Limb (tissue), 2 donors: ENCODE results near the gene PTP4A2.
"Not testable (repeated sequence)": the region's sequence is repeated elsewhere in the genome, so short reads cannot be mapped to it uniquely, and the experiment has no call there.

ENCODE experiments used
- DNase-seq, 2 donors: peaks; one replicate each; pipeline ENCODE4 v3.0.0-alpha.2; 2016; ENCODE audit errors: extremely low spot score in 2 of 2

Gene PTP4A2

GRCh38 chr1:31925824-31926223 lies 12.3 kb downstream of the PTP4A2 start:
- DNase-seq, result not testable (repeated sequence)

GRCh38 chr1:31924839-31925238 lies 13.3 kb downstream of the PTP4A2 start:
- DNase-seq, result no peak

- no peak for DNase-seq
Measured at GRCh38 chr1:31923901-31924535, 14.2 kb downstream of the PTP4A2 start.

- no peak for DNase-seq
Measured at GRCh38 chr1:31920956-31921355, 17.2 kb downstream of the PTP4A2 start.

GRCh38 chr1:31919591-31919990 lies 18.6 kb downstream of the PTP4A2 start:
- no peak for DNase-seq

DNA sequence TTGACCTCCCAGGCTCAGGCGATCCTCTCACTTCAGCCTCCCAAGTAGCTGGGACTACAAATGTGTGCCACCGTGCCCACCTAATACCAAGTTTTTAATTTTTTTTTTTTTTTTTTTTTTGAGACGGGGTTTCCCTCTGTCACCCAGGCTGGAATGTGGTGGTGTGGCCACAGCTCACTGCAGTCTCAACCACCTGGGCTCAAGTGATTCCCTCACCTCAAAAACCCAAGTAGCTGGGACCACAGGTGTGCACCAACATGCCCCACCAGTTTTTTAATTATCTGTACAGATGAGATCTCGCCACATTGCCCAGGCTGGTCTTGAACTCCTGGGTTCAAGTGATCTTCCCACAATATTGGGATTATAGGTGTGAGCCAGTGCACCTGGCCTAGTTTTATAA lies 22.7 kb downstream of the PTP4A2 start:
- no peak for DNase-seq

DNA sequence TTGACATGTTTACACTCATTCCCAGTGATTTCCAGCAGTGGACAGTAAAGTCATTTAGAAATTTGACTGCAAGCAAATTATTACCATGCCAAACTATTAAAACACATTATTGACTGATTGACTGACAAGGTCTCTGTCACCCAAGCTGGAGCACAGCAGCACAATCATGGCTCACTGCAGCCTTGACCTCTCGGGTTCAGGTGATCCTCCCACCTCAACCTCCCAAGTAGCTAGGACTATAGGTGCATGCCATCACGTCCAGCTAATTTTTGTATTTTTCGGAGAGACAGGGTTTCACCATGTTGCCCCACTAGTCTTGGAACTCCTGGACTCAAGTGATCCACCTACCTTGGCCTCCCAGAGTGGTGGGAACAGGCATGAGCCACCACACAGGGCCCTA lies 24.2 kb downstream of the PTP4A2 start:
- no peak for DNase-seq

GRCh38 chr1:31912839-31913239 lies 25.3 kb downstream of the PTP4A2 start:
- DNase-seq, result no peak

DNA sequence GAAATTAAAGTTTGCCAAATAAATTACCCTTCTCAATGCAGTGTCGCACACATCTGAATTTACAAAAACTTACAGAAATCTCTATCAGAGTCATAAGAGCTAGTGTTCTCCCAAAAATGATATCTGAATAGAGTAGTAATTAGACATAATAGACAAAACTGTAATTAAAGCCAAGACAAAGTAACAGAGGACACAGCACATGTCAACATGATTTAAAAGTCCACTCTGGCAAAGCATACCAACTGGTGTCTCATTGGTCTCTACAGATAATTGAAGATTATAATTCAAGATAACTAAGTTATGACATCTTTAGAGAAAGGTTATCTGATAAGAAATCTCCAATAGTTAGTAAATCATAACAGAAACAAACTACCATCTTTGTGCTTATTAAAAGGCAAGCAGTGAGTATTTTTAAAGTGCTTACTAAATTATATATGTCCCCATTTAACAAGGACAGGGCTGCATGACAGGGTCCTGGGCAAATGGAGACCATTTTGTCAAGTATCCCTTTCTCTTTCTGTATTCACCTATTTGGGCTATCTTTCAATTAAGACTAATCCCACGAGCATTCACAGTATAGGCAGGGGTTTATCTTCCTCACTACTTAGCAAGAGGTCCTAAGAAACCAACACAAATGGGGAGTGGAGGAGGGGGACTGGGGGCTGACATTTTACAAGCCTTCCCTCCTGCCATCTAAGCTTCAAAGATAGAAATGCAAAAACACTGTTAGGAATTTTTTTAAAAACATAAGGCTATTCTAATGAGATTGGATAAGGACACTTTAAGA lies 26.0 kb downstream of the PTP4A2 start:
- DNase-seq, result no peak

DNA sequence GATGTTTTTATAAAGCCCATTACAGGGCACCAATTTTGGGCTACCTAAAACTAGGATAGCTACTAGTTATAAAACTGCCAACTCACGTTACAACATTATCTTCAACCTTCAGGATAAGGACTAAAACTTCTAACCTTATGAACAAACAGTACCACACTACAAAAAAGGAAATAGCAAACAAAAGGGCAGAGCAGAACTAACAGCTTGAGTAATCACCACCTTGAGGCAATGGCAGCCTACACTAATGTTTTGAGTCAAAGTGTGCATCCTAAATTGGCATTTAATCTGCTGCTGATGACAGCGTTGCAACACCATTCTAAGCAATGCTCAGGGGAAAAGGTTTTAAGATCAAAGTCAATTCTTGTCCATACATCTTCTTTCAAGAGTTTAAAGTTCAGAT lies 27.2 kb downstream of the PTP4A2 start:
- DNase-seq, result no peak

- no peak for DNase-seq
Measured at GRCh38 chr1:31909691-31910090, 28.5 kb downstream of the PTP4A2 start.

GRCh38 chr1:31906557-31906956 lies 31.6 kb downstream of the PTP4A2 start:
- no peak for DNase-seq

DNA sequence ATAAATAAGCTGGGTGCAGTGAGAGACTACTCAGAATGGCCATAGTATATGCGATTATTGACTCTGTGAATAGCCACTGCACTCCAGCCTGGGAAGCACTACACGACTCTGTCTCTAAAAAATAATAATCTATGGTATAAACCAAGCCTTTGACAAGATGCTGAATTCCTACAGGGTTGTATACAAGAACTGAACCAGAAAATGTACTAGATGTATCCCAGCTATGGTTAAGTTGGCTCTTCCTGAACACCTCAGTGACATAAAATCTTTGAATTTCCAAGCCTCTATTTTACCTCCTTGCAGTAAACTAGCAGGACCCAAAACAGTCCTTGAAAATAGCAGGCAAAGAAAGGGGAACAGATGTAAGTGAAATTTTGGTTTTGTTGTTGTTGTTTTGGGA lies 32.5 kb downstream of the PTP4A2 start:
- no peak for DNase-seq

DNA sequence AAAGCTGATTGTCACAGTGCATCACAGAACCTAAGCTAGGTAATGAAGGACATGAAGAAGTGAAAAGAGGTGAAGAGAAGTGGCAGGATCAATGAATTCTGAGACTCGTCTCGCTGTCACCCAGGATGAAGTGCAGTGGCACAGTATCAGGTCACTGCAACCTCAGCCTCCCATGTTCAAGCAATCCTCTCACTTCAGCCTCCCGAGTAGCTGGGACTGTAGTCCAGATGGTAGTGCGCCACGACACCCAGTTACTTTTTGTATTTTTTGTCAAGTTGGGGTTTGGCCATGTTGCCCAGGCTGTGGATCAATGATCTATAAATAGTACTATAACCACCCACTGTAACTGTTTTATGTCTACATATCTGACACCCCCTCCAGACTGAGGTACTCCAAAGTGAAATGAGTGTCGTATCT lies 33.1 kb downstream of the PTP4A2 start:
- no peak for DNase-seq

DNA sequence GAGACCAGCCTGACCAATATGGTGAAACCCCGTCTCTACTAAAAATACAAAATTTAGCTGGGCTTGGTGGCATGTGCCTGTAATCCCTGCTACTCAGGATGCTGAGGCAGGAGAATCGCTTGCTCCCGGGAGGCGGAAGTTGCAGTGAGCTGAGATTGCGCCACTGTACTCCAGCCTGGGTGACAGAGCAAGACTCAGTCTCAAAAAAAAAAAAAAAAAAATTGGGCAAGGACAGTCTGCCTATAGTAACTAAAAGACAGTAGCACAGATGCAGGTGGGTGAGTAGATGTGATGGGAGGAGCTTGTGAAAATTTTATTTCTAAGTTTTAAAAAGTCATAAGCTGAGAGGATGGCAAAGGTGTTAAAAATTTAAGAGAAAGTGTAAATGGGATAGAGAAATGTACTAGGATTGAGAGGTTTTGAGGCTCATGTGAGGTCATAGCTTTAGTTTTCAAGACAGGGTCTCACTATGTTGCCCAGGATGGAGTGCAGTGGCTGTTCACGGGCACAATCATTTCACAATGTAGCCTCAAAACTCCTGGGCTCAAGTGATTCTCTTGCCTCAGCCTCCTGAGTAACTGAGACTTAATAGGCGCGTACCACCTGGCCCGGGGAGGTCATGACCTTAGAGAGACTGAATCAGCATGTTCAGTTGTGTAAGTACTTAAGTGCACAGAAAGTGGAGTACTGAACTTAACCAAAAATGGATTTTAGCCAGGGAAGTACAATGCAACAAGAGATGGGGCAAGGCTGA lies 33.7 kb downstream of the PTP4A2 start:
- DNase-seq, result no peak

- no peak for DNase-seq
Measured at GRCh38 chr1:31902510-31902860, 35.7 kb downstream of the PTP4A2 start.

GRCh38 chr1:31901838-31902509 lies 36.2 kb downstream of the PTP4A2 start:
- DNase-seq, result no peak

- DNase-seq, result no peak
Measured at GRCh38 chr1:31900790-31901189, 37.4 kb downstream of the PTP4A2 start.

DNA sequence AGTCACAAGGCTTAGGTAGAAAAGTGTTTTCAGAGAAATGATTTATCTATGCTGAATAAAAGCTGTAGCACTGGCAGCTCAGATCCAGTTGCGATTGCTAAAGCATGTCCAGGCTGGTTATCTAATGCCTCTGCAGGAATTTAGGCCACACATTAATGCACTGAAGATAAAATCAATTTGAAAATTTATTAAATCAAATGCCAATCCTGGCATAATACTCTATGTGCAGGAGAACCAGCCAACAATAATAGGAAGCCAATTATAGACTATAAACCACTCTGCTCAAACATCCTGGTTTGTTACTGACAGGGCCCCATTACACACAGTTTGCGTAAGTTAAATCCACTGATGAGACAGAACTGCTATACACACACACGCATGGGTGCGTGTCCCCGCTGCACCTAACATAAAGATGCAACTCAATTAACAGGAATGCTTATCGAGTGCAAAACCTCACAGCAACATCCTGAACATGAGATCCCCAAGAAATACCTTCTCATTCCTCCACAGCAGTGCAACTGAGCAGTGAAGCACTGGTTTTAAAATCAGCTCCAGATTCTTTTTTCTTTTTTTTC lies 40.6 kb downstream of the PTP4A2 start:
- no peak for DNase-seq

GRCh38 chr1:31895474-31896198 lies 42.5 kb downstream of the PTP4A2 start:
- DNase-seq, result not testable (repeated sequence)

DNA sequence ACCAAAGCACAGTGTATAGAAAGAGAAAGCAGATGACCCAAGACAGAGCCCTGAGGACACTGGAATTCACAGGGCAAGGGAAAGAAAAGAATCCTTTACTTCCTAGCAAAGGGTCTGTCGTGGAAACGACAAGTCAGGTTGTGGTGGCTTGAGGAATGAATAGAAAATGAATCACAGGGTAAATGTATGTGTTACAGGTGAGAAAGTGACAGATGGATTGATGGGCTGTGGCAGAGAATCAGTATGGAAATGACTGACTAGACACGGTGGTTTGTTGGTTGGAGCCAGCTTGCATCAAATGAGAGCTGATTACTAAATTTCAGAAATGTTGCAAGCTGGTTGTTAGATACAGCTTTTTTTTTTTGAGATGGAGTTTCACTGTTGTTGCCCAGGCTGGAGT lies 46.9 kb downstream of the PTP4A2 start:
- no peak for DNase-seq
